ENCODE measurements around the gene NEU3.
"Not testable (repeated sequence)": the region's sequence is repeated elsewhere in the genome, so short reads cannot be mapped to it uniquely, and the experiment has no call there.

Gene NEU3, protein sequence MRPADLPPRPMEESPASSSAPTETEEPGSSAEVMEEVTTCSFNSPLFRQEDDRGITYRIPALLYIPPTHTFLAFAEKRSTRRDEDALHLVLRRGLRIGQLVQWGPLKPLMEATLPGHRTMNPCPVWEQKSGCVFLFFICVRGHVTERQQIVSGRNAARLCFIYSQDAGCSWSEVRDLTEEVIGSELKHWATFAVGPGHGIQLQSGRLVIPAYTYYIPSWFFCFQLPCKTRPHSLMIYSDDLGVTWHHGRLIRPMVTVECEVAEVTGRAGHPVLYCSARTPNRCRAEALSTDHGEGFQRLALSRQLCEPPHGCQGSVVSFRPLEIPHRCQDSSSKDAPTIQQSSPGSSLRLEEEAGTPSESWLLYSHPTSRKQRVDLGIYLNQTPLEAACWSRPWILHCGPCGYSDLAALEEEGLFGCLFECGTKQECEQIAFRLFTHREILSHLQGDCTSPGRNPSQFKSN

GRCh38 chr11:74988541-74989259 is at the start of gene NEU3:
Gene NEU3, plus strand, starts transcription at chr11:74988933. Its CDS starts 128 bp downstream, at chr11:74989061.
- peak; percentile 80 for DNase-seq (ENCODE audit: low read depth)

DNA sequence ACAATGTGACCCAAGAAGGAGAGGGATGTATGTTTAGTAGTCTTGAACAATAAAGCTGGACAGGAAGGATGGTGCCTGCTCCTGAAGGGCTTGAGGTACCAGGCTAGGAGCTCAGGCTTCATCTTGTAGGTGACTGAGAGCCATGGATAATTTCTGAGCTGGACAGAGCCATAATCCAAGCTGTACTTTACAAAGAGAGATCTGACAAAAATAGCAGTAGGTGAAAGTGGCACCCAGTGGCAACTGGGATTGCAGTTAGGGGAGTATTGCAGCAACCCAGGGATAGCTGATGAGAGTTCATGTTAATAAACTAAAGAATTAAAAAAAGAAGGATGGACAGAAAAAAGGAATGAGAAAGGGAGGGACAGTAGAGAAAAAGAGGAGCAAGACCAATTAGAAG is 47.2 kb upstream of the NEU3 start:
- no peak for DNase-seq (ENCODE audit: low read depth)

GRCh38 chr11:74942073-74942759 is 46.5 kb upstream of the NEU3 start:
- no peak for DNase-seq (ENCODE audit: low read depth)

DNA sequence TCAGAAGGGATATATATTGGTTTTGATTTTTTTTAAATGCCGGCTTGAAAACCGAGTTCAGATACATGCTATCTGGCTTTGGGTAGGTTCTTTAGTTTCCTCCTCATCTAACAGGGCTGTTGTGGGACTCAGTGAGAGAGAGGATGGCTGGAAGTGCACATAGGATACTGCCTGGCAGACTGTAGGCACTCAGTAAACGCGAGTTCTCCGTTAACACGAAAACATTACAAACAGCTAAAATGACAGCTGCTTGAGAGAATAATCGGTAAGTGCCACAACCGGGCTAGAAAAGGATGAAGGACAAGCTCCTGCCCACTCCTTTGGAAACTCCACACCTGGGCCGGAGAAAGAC is 40.2 kb upstream of the NEU3 start:
- DNase-seq (ENCODE audit: low read depth), result no peak

DNA sequence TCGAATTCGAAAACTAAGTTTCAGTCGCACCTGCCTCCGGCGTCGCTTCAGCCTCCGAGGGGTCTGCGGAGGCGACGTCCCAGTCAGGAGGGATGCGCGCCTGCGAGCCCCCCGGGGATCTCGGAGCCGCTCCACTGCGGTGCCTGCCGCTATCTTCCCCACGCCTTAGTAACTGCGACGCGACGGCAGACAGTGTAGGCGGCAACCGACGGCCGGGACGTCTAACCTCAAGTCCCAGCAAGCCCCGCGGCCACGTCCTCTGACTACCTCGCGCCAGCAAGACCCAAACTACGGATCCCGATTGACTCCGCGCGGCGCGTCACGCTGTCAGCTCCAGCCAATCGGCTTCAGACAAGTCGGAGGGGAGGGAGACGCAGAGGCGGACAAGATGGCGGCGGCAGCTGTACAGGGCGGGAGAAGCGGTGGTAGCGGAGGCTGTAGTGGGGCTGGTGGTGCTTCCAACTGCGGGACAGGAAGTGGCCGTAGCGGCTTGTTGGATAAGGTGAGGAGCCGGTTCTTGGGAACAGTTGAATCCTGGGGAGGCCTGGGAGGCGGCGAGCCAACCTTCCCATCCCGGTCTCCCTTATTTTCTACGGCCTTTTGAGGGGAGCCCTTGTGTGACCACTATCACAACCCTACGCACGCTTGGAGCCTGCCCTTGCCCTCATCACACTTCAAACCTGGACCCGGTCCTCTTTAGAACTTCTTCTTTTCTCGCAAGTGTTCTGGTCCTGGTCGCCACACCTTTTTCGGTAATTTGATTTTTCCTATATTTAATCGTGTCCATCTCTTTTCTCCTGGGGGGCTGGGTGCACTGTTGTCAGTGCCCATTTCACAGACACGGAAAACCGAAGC is 39.6 kb upstream of the NEU3 start, which contains the start of the genes SPCS2 and XRRA1:
SPCS2 (plus strand) TSS at position 369 of the 855 bp plus-strand sequence; CDS start at position 389, 20 bp downstream.
XRRA1 (minus strand) TSS at position 194 of the 855 bp plus-strand sequence. CDS start 8,213 bp downstream, outside the sequence.
- DNase-seq (ENCODE audit: low read depth), result peak; percentile 96

DNA sequence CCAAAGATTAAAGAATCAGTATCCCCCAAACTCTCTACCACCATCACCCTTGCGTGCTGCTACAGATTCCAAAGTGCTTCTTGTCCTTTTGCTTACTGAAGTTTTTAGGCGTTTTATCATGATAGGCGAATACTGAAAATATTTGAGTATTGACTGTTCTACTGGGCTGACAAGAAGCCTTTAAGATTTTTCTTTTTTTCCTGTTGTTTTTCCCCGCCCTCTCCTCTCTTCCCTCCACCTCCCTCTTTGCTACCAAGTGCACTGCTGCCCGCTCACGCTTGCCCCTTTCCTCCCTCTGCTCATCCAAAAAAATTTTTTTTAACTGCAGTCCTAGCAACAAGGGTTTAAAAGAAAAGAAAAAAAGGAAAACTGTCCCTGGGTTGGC is 39.0 kb upstream of the NEU3 start:
- DNase-seq (ENCODE audit: low read depth), result no peak

DNA sequence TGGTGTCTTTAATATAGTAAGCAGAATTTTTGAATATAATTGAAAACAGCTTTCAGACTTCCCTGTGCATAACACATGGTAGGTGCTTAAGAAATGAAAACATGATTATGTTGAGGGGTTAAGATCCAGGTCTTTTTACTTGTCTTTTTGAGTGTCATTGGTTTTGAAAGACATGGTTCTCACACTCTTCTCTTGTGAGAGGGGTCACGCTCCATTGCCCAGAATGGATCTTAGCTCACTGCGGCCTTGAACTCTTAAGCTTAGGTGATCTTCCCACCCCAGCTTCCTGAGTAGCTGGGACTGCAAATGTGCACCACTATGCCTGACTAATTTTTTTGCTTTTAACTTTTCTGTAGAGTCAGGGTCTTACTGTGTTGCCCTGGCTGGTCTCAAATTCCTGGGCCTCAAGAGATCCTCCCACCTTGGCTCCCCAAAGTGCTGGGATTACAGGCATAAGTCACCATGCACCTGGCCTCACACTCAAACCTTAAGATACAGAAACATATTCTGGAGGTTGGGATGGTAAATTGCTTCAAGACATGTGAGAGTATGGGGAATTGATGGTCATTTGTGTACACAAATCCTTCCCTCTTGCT is 38.3 kb upstream of the NEU3 start:
- DNase-seq (ENCODE audit: low read depth), result no peak

DNA sequence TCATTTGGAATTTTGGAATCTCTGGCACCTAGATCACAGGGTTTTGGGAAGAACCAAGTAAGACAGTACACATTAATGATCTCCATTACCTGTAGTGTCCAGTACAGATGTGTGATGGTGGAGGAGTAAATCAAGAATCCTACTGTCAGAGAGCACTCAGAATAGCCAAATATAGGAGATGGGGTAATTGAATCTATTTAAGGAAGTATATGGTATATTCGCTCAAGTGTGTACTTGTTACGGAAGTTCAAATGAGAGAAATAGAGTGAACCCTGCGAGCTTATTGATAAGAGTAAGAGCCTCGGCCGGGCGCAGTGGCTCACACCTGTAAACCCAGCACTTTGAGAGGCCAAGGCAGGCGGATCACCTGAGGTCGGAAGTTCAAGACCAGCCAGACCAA is 37.5 kb upstream of the NEU3 start:
- no peak for DNase-seq (ENCODE audit: low read depth)

DNA sequence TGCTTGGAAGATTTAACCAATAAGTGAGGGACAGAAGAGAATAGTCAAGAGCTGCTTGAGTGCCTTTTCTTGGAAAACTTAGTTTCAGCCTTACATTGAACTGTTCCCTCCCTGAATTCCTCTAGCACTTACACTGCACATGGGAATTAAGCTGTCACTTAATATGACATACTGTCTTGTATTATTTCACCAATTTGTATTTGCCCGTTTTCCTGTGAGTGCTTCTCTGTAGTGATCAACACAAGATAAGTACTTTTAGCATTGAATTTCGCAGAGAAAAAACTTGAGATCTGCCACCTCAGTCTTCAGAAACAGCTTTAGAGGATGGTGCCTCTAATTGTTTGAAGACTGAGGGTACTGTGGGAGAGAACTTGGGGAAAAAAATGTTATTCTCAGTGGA is 36.0 kb upstream of the NEU3 start:
- no peak for DNase-seq (ENCODE audit: low read depth)

DNA sequence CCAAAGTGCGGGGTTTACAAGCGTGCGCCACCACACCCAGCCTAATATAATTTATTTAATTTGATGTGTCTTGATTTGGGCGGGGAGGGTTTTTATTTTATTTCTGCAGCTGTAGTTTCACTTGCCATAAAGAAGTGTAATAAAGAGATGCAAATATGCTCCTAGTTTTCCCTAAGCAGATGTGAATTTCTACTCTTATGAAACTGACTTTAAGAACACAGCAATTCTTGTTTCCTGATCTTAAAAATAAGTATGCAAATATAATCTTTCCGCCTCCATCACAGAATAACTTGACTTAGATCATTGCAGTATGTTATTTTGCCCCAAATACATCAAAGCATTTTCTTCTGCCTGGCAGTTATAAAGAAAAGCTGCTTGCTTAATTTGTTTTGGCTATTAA is 35.3 kb upstream of the NEU3 start:
- no peak for DNase-seq (ENCODE audit: low read depth)

DNA sequence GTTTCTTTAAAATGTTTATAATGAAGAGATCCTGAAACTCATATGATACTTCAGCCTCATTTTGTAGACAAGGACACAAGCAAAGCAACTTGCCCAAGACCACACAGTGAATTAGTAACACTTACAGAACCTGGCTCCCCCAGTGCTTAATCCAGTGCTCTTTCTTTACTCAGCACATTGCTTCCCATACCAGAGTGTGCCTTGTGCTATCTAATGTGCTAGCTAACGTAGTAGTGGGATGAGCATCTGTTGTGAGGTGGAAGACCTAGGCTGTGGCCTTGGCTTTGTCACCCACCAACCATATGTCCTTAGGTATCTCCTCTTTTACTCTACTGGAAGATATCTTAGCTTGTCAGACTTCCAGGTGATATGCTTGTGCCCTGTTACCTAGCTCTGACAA is 34.5 kb upstream of the NEU3 start:
- DNase-seq (ENCODE audit: low read depth), result no peak

GRCh38 chr11:74956397-74957015 is 32.2 kb upstream of the NEU3 start:
- no peak for DNase-seq (ENCODE audit: low read depth)

- no peak for DNase-seq (ENCODE audit: low read depth)
Observed at GRCh38 chr11:74957937-74958629, 30.6 kb upstream of the NEU3 start.

- not testable (repeated sequence) for DNase-seq (ENCODE audit: low read depth)
Observed at GRCh38 chr11:74960128-74960527, 28.6 kb upstream of the NEU3 start.

DNA sequence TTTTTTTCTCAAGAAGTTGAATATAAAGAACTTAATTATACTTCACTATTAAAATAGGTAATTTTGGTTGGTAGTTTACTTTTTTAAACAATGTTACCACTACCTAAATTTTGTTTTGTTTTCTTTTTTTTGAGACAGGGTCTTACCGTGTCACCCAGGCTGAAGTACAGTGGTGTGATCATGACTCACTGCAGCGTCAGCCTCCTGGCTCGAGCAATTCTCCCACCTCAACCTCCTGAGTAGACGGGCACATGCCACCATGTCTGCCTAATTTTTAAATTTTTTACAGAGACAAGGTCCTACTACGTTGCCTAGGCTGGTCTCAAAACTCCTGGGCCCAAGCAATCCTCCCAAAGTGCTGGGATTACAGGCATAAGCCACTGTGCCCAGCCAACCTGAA is 22.1 kb upstream of the NEU3 start:
- no peak for DNase-seq (ENCODE audit: low read depth)

DNA sequence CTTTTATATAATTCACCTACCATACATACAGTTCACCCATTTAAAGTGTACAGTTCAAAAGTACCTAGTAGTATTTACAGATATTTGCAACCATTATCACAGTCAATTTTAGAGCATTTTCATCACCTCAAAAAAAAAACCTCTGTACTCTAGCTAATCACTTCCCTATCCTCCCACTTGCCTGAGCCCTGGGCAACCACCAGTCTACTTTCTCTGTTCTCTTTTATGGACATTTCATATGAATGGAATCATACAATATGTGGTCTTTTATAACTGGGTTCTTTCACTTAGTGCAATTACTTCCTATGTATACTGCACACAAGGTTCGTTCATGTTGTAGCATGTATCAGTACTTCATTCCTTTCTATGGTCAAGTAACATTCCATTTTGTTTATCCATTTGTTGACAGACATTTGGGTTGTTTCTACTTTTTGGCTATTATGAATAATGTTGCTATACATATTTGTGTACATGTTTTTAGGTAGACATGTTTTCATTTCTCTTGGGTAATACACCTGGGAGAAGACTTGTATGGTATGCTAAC is 17.8 kb upstream of the NEU3 start:
- no peak for DNase-seq (ENCODE audit: low read depth)

DNA sequence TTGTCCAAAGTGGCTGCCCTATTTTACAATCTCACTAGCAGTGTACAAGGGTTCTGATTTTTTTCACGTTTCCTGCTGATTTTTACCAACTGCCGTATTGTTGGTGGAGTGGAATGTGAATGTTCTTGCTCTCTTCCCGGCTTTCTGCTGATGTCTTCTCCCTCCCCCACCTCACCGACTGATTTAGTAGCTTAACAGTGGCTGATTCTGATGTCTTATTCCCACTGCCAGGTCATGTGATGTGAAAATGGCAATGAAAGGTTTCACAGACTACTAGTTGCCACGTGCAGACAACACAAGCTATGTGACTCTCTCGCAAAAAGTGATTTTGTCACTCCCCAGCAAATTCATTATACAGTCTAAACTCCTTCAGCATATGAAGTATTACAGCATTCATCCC is 17.3 kb upstream of the NEU3 start:
- DNase-seq (ENCODE audit: low read depth), result no peak

- DNase-seq (ENCODE audit: low read depth), result no peak
Observed at GRCh38 chr11:74978041-74978440, 10.7 kb upstream of the NEU3 start.

GRCh38 chr11:74980634-74981033 is 8.1 kb upstream of the NEU3 start:
- no peak for DNase-seq (ENCODE audit: low read depth)

DNA sequence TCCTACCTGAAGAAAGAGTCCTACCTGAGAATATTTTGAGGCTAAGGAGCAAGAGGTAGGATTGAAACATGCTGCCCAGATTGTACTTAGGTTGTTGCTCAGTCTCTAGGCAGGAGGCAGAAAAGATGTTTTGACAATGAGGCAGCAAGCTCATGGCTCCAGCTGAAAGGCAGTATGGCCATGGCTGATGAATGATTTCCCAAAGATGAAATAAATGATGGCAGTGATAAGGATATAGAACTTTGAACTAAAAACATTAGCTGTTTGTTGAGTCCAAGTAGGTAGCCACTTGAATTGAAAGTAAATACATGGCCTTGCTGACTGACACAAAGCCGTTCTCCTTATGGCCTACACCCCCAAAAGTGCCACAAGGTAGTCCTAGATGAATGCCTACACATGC is 6.8 kb upstream of the NEU3 start:
- no peak for DNase-seq (ENCODE audit: low read depth)
